HepG2 (cell line): ENCODE data around the gene CRYBA2. TPM values are rescaled to one million over a fixed set of nuclear protein-coding genes. Genes with fewer than 3 reads are reported as not detected.

Experiments used
- CEBPB ChIP-seq: IDR thresholded peaks from 2 replicates; pipeline ENCODE4 v1.6.1; 2011; ENCODE audit warnings: low read depth, low read length, improper control_type of control experiment, borderline replicate concordance
- DR1 ChIP-seq: sonication (generic); formaldehyde crosslinking; IDR thresholded peaks from 2 replicates; pipeline ENCODE4 v1.8.0; 2021; ENCODE audit warnings: mild to moderate bottlenecking, missing genetic modification reagents, inconsistent platforms
- FLYWCH1 ChIP-seq: sonication (generic); formaldehyde crosslinking; IDR thresholded peaks from 2 replicates; pipeline ENCODE4 v1.8.1; 2023; ENCODE audit warnings: mild to moderate bottlenecking, missing genetic modification reagents
- GPN1 ChIP-seq: sonication (generic); formaldehyde crosslinking; IDR thresholded peaks from 2 replicates; pipeline ENCODE4 v1.5.1; 2020; ENCODE audit warnings: missing genetic modification reagents, borderline replicate concordance
- HOXA5 ChIP-seq: sonication (generic); formaldehyde crosslinking; IDR thresholded peaks from 2 replicates; pipeline ENCODE4 v1.4.0; 2020; ENCODE audit warnings: missing genetic modification reagents
- HOXA7 ChIP-seq: sonication (generic); formaldehyde crosslinking; IDR thresholded peaks from 2 replicates; pipeline ENCODE4 v1.8.1; 2022; ENCODE audit warnings: mild to moderate bottlenecking, missing genetic modification reagents, moderate library complexity
- JARID2 ChIP-seq: sonication (generic); formaldehyde crosslinking; IDR thresholded peaks from 2 replicates; pipeline ENCODE4 v1.8.1; 2023; ENCODE audit warnings: missing genetic modification reagents, inconsistent platforms; ENCODE audit not compliant: insufficient replicate concordance
- KDM2A ChIP-seq: sonication (generic); formaldehyde crosslinking; IDR thresholded peaks from 2 replicates; pipeline ENCODE4 v1.4.0; 2020; ENCODE audit warnings: low read depth, missing genetic modification reagents, borderline replicate concordance
- KDM5B ChIP-seq: sonication (generic); formaldehyde crosslinking; IDR thresholded peaks from 2 replicates; pipeline ENCODE4 v1.4.0; 2020; ENCODE audit warnings: missing genetic modification reagents, mild to moderate bottlenecking, borderline replicate concordance
- KLF11 ChIP-seq: IDR thresholded peaks from 2 replicates; pipeline ENCODE4 v1.6.1; 2016; ENCODE audit warnings: missing compliant biosample characterization
- KLF12 ChIP-seq: sonication (generic); formaldehyde crosslinking; IDR thresholded peaks from 2 replicates; pipeline ENCODE4 v1.4.0; 2020; ENCODE audit warnings: missing genetic modification reagents, borderline replicate concordance
- KLF15 ChIP-seq: sonication (generic); formaldehyde crosslinking; IDR thresholded peaks from 2 replicates; pipeline ENCODE4 v1.8.1; 2023; ENCODE audit warnings: borderline replicate concordance, mild to moderate bottlenecking, inconsistent platforms, missing genetic modification reagents, mixed read lengths
- MIXL1 ChIP-seq: IDR thresholded peaks from 2 replicates; pipeline ENCODE4 v1.6.1; 2016
- NR3C1 ChIP-seq: sonication (generic); formaldehyde crosslinking; IDR thresholded peaks from 2 replicates; pipeline ENCODE4 v1.4.0; 2020; ENCODE audit warnings: missing genetic modification reagents
- RORA ChIP-seq: sonication (generic); formaldehyde crosslinking; IDR thresholded peaks from 2 replicates; pipeline ENCODE4 v1.5.0; 2020; ENCODE audit warnings: mild to moderate bottlenecking, missing genetic modification reagents, moderate library complexity
- SP5 ChIP-seq: IDR thresholded peaks from 2 replicates; pipeline ENCODE4 v1.6.1; 2016; ENCODE audit warnings: low read depth, borderline replicate concordance
- SSRP1 ChIP-seq: IDR thresholded peaks from 2 replicates; pipeline ENCODE4 v1.6.1; 2016; ENCODE audit warnings: control low read depth
- TBL1XR1 ChIP-seq: fragments of 150-350 bp; IDR thresholded peaks from 2 replicates; pipeline ENCODE4 v1.6.1; 2014; ENCODE audit warnings: borderline replicate concordance, low read length; ENCODE audit not compliant: partially characterized antibody
- THYN1 ChIP-seq: sonication (generic); formaldehyde crosslinking; IDR thresholded peaks from 2 replicates; pipeline ENCODE4 v1.8.1; 2023; ENCODE audit warnings: low read depth, mild to moderate bottlenecking, moderate library complexity, missing genetic modification reagents, borderline replicate concordance
- TP53 ChIP-seq: sonication (generic); formaldehyde crosslinking; conservative IDR thresholded peaks from 2 replicates; pipeline ENCODE4 v1.4.0; 2020; ENCODE audit warnings: missing genetic modification reagents
- ZNF431 ChIP-seq: sonication (generic); formaldehyde crosslinking; IDR thresholded peaks from 2 replicates; pipeline ENCODE4 v1.9.0; 2022; ENCODE audit warnings: missing genetic modification reagents, low read depth, mild to moderate bottlenecking, borderline replicate concordance
- ZNF552 ChIP-seq: sonication (generic); formaldehyde crosslinking; IDR thresholded peaks from 2 replicates; pipeline ENCODE4 v1.9.0; 2022; ENCODE audit warnings: missing genetic modification reagents, mild to moderate bottlenecking, borderline replicate concordance
- ZNF749 ChIP-seq: sonication (generic); formaldehyde crosslinking; IDR thresholded peaks from 2 replicates; pipeline ENCODE4 v1.8.0; 2022; ENCODE audit warnings: mild to moderate bottlenecking, missing genetic modification reagents, moderate library complexity, borderline replicate concordance
- ZNF75D ChIP-seq: sonication (generic); formaldehyde crosslinking; IDR thresholded peaks from 2 replicates; pipeline ENCODE4 v1.8.1; 2023; ENCODE audit warnings: missing genetic modification reagents, mild to moderate bottlenecking, borderline replicate concordance
- ZNF790 ChIP-seq: sonication (generic); formaldehyde crosslinking; IDR thresholded peaks from 2 replicates; pipeline ENCODE4 v1.8.0; 2022; ENCODE audit warnings: missing genetic modification reagents, mild to moderate bottlenecking, borderline replicate concordance
- ZSCAN29 ChIP-seq: sonication (generic); formaldehyde crosslinking; conservative IDR thresholded peaks from 2 replicates; pipeline ENCODE4 v1.4.0; 2020; ENCODE audit warnings: mild to moderate bottlenecking, missing genetic modification reagents
- polyA plus RNA-seq, 8 experiments: library from polyadenylated mRNA; depleted of rRNA in 3 of 8; stranded (reverse) in 7 of 8; unstranded in 1 of 8; fragments of >200 nt; fragmentation: Illumina TruSeq in 4 of 8; extraction: Trizol in 4 of 8; gene quantifications; 2 replicates each; pipeline versions ENCODE4 v1.2.1 to v1.2.3, GENCODE V29; 2011 to 2016; ENCODE audit warnings: low read depth in 4 of 8, missing spikeins in 1 of 8, mixed read lengths in 1 of 8; ENCODE audit not compliant: insufficient read depth in 1 of 8
- total RNA-seq, 5 experiments: library from RNA; depleted of rRNA; stranded (reverse); fragments of >200 nt; fragmentation: Illumina TruSeq; extraction: Trizol; gene quantifications; 2 replicates each; pipeline ENCODE4 v1.2.3, GENCODE V29; 2016; ENCODE audit warnings: low read depth in 1 of 5
- TF ChIP-seq, protein P1 (sequence below): sonication (generic); formaldehyde crosslinking; IDR thresholded peaks from 2 replicates; pipeline ENCODE4 v1.8.1; 2023; ENCODE audit warnings: mild to moderate bottlenecking, missing genetic modification reagents, borderline replicate concordance
- TF ChIP-seq, protein P2 (sequence below): IDR thresholded peaks from 2 replicates; pipeline ENCODE4 v1.6.1; 2016; ENCODE audit warnings: mild to moderate bottlenecking, missing biosample characterization, missing genetic modification reagents
- TF ChIP-seq, protein P3 (sequence below): IDR thresholded peaks from 2 replicates; pipeline ENCODE4 v1.4.0; 2020; ENCODE audit warnings: mild to moderate bottlenecking, missing genetic modification reagents

CRYBA2 gene
- total and polyA plus RNA-seq, 2 of the 13 experiments (the other 11 are each of a cell fraction or from before 2014, with no cell fraction given): not detected

GRCh38 chr2:219029829-219030165 is 36.6 kb upstream of the CRYBA2 start (continued):
- TF ChIP-seq, protein P1, sequence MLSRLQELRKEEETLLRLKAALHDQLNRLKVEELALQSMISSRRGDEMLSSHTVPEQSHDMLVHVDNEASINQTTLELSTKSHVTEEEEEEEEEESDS (CRISPR knock-in tag): no peak
- no peak for TF ChIP-seq THYN1
- TF ChIP-seq KLF12 (CRISPR knock-in tag): no peak
- no peak for TF ChIP-seq ZNF790 (CRISPR knock-in tag)
- no peak for TF ChIP-seq HOXA5 (CRISPR knock-in tag)
- no peak for TF ChIP-seq KLF11 (CRISPR knock-in tag)
- TF ChIP-seq CEBPB: no peak
- TF ChIP-seq ZNF552 (CRISPR knock-in tag): no peak
- no peak for TF ChIP-seq NR3C1 (CRISPR knock-in tag)
- TF ChIP-seq, protein P2, sequence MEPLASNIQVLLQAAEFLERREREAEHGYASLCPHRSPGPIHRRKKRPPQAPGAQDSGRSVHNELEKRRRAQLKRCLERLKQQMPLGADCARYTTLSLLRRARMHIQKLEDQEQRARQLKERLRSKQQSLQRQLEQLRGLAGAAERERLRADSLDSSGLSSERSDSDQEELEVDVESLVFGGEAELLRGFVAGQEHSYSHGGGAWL (CRISPR knock-in tag): 0 out of 2 replicates have a peak, but pooled peaks have one; percentile 23
- TF ChIP-seq DR1 (CRISPR knock-in tag): no peak
- TF ChIP-seq RORA (CRISPR knock-in tag): no peak
- TF ChIP-seq, protein P3, sequence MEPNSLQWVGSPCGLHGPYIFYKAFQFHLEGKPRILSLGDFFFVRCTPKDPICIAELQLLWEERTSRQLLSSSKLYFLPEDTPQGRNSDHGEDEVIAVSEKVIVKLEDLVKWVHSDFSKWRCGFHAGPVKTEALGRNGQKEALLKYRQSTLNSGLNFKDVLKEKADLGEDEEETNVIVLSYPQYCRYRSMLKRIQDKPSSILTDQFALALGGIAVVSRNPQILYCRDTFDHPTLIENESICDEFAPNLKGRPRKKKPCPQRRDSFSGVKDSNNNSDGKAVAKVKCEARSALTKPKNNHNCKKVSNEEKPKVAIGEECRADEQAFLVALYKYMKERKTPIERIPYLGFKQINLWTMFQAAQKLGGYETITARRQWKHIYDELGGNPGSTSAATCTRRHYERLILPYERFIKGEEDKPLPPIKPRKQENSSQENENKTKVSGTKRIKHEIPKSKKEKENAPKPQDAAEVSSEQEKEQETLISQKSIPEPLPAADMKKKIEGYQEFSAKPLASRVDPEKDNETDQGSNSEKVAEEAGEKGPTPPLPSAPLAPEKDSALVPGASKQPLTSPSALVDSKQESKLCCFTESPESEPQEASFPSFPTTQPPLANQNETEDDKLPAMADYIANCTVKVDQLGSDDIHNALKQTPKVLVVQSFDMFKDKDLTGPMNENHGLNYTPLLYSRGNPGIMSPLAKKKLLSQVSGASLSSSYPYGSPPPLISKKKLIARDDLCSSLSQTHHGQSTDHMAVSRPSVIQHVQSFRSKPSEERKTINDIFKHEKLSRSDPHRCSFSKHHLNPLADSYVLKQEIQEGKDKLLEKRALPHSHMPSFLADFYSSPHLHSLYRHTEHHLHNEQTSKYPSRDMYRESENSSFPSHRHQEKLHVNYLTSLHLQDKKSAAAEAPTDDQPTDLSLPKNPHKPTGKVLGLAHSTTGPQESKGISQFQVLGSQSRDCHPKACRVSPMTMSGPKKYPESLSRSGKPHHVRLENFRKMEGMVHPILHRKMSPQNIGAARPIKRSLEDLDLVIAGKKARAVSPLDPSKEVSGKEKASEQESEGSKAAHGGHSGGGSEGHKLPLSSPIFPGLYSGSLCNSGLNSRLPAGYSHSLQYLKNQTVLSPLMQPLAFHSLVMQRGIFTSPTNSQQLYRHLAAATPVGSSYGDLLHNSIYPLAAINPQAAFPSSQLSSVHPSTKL: no peak
- 0 out of 2 replicates have a peak, but pooled peaks have one; percentile 37 for TF ChIP-seq ZSCAN29 (CRISPR knock-in tag)
- TF ChIP-seq KDM2A (CRISPR knock-in tag): peak; percentile 63; the same call in 1 of the 2 replicates
- no peak for TF ChIP-seq FLYWCH1 (CRISPR knock-in tag)
- no peak for TF ChIP-seq KDM5B (CRISPR knock-in tag)
- no peak for TF ChIP-seq TP53
- no peak for TF ChIP-seq GPN1 (CRISPR knock-in tag)
- TF ChIP-seq SP5 (CRISPR knock-in tag): peak; percentile 84; the same call in 1 of the 2 replicates
- no peak for TF ChIP-seq ZNF749 (CRISPR knock-in tag)
- TF ChIP-seq HOXA7 (CRISPR knock-in tag): no peak
- no peak for TF ChIP-seq ZNF431
- peak; percentile 94 for TF ChIP-seq JARID2 (CRISPR knock-in tag)
- no peak for TF ChIP-seq MIXL1 (CRISPR knock-in tag)
- no peak for TF ChIP-seq SSRP1 (CRISPR knock-in tag)
- no peak for TF ChIP-seq TBL1XR1
- TF ChIP-seq KLF15 (CRISPR knock-in tag): no peak
- no peak for TF ChIP-seq ZNF75D (CRISPR knock-in tag)
